Right hindlimb (tissue), 1 donor: ENCODE data around the gene RAPGEF2.
"Not testable (repeated sequence)": the region's sequence is repeated elsewhere in the genome, so short reads cannot be mapped to it uniquely, and the experiment has no call there.

Source experiments
- DNase-seq: peaks from one replicate; pipeline ENCODE4 v3.0.0-alpha.2; 2018

Gene RAPGEF2

DNA sequence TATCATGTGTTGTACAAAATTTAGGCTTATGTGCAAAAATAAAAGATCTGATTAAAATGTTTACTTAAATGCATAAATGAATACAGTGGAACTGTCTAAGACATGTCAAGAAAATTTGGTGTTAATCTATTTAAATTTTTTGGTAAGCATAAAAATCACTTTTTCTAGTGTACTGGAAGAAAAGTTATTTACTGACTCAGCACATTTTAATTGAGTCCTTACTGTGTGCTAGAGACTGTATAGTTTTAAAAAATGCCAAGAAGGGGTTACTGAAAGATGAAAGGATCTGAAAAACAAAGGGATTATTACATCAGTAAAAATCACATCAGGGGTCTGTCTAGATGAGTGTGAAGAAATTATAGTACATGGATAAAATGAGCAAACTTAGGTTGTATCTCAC is 60.6 kb downstream of the RAPGEF2 start:
- DNase-seq: no peak

DNA sequence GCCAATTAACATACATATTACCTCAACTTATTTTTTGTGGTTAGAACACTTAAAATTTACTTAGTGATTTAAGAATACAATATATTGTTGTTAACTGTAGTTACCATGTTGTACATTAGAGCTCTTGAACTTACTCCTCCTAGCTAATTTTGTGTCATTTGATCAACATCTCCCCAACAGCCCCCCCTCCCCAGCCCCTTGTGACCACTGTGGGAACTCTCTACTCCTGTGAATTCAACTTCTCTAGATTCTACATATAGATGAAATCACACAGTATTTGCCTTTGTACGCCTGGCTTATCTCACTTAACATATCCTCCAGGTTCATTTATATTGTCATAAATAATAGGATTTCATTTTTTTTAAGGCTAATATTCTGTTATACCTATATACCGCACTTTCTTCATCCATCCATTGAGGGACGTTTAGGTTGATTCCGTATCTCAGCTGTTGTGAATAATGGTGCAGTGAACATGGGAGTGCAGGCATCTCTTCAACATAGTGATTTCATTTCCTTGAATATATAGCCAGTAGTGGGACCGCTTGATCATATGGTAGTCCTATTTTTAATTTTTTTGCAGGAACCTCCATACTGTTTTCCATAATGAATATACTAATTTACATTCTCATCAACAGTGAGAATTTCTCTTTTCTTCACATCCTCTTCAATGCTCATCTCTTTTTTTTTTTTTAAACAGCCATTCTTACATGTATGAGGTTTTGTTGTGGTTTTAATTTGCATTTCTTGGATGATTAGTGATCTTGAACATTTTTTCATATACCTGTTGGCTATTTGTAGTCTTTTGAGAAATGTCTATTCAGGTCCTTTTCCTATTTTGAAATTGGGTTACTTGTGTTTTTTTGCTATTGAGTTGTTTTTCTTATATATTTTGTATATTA is 66.8 kb downstream of the RAPGEF2 start:
- no peak for DNase-seq

DNA sequence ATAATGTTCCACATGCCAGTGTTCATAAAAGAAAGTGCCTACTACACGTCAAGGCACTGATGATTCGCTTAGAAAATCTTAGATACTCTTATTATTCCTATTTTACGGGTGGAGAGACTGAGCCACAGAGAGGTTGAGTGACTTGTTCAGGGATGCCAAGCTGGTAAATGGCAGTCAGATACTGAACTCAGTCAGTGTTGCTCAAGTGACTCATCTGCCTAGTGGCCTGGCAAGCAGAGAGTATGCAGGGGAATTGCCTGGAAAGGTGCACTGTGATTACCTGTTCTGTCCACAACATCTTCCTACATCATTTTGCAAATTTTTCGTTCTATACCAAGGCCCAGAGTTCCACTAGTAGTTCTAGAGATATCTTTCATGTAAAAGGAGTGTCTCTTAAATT is 68.4 kb downstream of the RAPGEF2 start:
- no peak for DNase-seq

DNA sequence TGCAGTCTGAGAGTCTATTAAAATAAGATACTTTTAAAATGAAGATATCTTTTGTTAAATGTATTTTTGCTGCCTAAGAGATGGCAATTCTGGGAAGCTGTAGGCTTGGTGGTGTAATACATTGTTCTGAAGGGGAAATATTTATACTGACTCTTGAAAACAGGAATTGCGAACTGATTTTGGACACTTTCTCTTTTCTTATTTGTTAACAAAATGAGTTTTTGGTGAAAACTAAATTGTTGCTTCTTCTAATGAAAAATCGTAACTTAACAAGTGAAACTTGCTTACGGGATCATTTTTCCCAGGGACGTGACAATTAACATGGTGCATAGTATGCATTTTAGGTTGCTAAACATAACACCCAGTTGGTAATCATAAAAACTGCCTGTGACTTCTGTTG is 71.0 kb downstream of the RAPGEF2 start:
- DNase-seq: no peak

DNA sequence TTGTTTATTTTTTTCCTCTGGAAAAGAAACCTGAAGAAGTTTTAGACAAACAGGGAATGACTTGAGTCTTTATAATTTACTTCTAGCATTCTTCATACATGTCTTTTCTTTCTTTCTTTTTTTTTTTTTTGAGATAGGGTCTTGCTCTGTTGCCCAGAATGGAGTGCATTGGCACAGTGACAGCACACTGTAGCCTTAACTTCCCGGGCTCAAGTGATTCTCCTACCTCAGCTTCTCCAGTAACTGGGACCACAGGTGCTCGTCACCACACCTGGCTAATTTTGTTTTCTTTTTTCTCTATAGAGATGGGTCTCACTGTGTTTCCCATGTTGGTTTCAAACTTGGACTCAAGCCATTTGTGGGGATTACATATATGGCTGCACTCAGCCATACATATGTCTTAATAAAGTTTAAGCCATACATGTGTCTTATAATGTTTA is 71.8 kb downstream of the RAPGEF2 start:
- DNase-seq: no peak

DNA sequence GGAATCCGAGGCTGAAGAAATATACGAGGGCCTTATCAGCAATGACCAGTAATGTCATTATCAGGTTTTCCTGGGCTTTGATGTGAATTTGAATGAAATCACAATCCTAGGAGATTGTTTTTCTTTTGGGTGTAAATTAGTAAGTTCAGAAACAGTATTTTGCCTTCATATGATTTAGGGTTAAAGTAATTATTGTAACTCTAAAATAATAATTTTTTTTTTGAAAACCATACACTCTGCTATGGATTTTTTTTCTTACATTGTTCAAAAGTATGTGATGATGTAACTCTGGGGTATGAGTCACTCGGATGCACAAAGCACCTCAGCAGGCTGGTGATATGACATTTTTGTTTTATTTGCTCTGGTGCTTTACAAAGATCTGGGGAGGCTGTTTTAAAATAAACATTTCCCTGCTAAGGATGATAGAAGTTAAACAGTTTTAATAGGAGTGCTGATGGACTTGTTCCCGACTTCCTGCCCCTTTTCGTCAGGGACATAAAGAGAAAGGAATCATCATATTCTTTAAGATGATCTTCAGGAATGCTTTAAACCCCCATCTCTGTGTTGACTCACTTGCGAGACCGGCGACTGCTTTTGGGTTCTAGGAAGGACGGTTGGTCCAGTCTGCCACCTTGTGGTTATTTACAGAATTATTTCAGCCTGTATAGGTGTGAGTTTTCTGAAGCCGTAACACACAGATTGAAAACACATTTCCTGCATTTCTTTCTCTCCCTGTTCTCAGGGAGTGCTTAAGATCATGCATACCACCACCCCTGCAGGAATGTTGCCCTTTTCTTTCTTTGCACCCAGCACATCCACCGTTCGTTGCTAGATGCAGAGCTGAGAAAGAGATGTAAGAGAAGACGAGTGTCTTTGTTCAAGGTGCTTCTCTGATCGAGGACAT is 72.5 kb downstream of the RAPGEF2 start:
- DNase-seq: peak; percentile 71

DNA sequence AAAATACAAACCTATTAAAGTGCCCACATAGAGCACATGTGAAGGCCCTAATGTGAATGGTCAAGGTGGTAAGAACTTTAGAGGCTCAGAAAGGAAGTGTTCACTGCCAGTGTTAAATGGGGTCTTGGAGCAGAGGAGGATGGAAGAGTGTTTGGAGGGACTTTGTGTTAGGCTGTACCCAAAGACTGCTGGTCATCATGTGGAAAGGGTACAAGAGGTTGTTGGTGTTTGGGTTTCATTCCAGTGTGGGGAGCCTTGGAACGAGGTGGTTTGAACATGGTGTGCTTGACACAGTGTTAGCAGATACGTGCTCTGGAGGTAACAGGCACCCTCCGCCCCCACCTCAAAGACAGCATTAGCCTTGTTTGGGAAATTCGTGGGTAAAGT is 73.1 kb downstream of the RAPGEF2 start:
- DNase-seq: no peak

DNA sequence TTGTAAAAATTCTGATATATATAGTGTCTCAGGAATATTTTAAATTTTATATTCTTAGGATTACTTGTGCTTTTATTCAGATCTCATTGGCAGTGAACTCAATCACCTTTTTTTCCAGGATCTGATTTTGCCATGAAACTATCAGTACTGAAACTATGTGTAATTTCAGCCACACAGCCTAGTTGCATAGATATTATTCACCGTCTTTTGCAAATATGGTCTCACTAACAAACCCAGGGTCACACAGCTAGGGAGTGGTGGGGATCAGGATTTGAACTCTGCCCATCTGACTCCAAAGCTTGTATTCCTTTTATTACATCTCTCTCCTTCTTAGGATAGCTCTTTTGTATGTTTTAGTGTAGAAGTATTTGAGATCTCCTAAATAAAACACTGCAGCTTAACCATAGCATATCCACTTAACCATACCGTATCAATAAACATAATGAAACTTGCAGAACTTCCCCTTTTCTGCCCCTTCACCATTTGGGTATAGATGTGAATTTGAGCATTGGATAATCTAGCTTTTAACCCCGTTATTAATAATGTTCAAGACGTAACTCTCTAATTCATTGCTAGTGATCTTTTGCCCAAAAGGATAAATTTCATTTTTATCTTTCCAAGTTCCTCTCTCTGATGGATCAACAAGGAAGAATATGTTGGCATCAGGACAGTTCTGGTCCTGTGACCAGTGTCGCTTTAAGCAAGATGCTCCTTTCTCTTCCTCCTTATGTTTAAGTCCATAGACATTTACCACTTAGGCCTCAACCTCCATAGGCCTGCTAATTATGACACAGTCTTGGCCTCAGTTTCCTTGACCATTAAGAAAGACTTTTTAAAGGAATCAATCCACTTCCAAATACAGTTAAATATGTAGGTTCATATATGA is 74.6 kb downstream of the RAPGEF2 start:
- no peak for DNase-seq

DNA sequence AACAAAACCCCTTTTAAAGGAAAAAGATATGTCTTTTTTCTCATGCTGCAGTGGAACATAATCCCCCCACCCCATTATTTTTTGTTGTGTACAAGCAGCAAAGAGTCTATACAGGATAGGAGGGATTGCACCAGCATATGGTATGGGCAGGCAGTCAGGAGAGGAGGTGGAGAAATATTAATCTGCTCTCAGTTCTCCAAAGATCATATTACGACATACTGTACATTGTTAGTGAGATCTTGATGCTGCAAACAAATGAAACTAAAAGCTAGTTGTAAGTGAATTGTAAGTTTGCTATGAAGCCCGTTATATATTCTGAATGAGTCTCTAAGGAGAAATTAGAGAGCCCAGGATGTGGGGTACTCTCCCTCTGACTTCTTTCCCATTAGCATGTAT is 75.3 kb downstream of the RAPGEF2 start:
- DNase-seq: no peak

DNA sequence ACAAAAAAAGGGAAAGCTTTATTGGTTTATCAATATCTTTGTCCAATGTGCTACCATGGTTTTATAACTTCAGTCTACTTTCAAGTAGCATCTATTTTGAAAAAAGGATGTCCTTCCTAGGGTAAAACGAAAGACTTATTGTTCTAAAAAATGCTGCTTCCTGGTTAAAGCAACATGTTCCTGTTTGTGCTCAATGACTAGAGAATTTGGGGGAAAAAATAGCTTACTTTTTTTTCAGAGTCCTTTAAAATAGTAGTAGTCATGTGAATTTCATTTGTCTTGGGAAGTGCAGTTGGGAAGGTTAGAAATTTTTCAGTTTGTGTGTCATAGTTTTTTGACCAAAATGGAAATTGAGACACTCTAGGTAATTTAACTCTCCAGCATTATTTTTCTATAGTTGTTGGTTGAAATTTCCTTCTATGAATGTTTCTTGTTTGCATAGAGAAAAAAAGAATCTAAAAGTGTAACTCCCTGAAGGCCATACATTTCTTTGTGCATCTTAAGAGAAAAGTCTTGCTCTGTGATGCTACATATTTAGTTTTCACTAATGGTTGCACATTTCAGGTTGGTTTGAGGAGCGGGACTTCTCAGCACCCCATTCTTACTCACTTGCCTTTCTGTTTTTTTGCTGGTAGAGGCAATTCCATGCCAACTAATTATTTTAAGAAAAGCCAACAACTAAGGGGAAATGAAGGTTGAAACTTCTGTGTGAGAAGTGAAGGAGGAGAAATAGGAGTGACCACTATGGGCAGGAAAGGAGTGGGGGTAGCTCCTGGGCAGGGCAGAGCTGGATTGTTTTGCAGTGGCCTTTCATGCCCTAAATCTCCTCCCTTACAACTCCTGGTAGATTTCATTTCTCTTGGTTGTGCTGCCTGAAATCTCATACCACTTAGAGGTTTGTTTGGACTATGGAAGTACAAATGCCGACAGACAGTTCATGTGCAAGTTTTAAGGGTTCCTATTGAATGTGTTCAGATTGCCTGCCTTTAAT is 76.4 kb downstream of the RAPGEF2 start:
- no peak for DNase-seq

DNA sequence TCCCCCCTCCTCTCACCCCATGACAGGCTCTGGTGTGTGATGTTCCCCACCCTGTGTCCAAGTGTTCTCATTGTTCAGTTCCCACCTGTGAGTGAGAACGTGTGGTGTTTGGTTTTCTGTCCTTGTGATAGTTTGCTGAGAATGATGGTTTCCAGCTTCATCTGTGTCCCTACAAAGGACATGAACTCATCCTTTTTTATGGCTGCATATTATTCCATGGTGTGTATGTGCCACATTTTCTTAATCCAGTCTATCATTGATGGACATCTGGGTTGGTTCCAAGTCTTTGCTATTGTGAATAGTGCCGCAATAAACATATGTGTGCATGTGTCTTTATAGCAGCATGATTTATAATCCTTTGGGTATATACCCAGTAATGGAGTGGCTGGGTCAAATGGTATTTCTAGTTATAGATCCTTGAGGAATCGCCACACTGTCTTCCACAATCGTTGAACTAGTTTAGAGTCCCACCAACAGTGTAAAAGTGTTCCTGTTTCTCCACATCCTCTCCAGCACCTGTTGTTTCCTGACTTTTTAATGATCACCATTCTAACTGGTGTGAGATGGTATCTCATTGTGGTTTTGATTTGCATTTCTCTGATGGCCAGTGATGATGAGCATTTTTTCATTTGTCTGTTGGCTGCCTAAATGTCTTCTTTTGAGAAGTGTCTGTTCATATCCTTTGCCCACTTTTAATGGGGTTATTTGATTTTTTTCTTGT is 81.2 kb downstream of the RAPGEF2 start:
- not testable (repeated sequence) for DNase-seq

DNA sequence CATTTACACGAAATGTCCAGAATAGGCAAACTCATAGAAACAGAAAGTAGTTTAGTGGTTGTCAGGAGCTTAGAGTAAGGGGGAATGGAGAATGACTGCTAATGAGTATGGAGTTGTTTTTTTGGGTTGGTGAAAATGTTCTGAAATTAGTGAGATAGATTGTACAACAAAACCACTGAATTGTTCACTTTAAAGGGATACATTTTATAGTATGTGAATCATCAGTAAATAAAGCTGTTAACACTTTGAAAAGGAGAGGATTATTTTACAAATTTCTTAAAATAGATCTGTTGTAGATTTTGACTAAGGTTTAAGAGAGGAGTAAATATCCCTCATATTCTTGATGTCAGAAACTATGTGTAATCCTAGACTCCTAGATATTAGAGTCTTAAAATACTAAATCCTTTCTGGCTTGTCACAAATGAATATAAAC is 82.7 kb downstream of the RAPGEF2 start:
- no peak for DNase-seq

DNA sequence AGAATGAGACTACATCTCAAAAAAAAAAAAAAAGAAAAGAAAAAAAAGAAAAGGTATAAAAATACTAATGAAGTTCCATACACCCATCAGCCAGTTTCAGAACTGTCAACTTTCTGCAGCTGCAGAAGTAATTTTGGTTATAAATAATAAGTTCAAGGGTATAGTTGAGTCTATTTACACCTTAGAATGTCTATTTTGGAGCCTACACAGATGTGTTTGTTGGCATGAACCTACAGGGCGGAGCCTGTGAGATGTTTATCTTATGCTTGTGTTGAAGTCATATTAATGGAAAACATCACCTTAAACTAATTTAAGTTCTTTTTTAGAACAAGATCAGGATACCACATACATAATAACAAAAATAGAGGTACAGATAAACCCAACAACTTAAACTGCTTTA is 85.8 kb downstream of the RAPGEF2 start:
- no peak for DNase-seq

DNA sequence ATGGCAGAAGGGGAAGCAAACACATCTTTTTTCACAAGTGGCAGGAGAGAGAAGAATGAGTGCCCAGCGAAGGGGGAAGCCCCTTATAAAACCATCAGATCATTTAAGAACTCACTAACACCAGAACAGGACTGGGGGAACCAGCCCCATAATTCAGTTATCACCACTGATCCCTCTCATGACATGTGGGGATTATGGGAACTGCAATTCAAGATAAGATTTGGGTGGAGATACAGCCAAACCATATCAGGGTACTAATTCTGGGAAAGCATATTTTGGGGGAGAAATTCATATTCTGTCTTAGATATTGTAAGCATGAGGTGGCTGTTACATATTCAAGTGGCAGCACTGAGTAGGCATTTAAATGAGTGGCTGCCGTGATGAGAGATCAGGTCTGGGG is 87.8 kb downstream of the RAPGEF2 start:
- DNase-seq: no peak

DNA sequence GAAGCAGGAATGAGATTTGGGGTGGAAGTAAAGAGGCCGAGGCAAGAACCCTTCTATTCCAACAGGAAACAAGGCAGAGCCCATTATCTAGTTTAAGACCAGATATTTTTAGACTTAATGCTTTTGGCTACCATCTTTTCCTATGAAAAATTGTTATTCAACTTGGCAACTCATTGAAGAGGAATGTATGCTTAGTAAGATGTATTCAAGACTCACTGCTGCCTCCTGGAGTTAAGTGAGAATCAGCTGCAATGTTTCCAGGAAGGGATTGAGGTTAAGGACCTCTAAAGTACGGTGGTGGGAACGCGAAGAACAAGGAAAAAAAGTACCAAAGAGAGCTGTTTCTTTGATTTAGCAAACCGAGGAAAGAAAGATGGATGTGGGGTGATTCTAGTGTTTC is 89.1 kb downstream of the RAPGEF2 start:
- DNase-seq: no peak

DNA sequence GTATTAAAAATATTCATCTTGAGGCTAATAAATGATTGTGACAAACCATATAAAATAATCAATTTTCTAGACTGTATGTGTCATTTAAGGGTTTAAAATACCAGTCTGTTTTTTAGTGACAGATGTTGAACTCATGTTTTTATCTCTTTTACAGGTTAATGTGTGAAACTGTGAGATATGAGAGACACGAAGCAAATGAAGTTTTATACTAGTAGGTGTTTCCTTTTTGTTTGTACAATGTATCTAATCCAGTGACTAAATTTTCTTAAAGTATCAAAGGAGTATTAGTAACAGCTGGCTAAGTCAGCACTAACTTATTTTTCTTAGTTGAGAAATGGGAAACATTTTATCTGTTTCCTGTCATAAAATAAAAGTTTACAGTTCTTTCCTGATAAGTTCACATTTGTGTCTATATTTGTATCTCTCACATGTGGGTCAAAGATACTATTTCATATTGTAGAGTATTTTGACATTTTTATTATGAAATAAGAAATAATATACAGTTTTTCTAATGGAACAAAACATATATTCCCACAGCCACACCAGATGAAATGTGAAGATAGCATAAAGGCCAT is 90.3 kb downstream of the RAPGEF2 start:
- DNase-seq: no peak

DNA sequence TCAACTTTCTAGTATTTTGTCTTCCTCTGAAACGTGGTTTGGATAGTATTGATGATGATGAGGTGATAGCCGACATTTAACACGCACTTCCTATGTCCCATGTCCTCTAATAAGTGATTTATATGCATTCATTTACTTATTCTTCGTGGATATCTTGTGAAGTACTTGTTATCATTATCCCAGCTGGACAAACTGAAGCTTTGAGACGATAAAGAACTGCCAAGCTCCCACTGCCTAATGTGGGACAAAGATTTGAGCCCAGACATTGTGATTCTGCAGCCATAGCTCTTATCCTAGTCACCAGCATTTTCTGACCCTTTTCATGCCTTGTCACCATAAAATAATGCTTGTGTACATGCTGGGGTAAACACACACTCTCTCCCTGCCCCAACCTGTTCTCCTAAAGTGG is 92.5 kb downstream of the RAPGEF2 start:
- no peak for DNase-seq

DNA sequence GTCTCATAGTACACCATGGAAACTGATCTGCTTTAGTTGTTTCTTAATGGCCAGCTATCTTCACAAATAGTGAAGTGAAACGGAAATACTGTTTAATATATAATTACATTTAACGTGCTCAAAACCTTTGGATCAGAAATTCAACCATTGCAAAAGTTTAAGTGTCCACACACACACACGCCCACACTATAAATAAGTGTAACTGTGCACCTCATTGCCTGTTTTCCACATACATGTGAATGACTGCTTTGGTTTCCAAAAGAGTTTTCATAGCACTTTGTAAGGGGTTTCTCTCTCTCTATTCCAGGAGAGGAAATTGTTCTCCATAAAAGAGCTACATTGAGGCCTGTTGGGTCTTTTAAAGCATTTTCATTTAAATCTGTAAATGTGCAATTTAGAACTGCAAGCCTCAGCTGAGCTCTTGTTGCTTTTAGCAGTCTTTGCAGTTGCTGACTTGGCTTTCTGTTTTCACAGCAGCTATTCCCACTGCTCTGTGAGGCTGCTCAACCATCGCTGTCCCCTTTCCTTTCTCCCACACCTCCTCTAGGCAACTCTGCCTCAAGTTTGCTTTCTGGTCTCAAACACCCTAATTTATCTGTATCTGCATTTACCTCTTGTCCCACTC is 94.5 kb downstream of the RAPGEF2 start:
- DNase-seq: no peak

DNA sequence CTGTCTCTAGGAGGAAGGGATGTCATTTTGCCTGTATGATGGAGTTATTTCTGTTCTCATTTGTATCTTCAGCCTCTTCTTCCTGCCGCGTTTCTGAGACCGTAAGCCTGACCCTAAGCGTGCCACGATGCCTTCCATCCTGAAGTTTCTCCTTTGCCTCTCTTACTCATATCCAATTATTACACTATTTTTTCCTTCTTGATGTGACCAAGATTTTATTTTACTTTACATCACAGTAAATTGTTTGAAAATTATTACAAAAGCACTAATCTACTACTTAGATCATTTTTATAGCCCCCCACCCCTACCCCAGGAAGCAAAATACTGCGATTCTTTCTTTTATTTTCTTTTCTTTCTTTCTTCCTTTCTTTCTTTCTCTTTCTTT is 95.0 kb downstream of the RAPGEF2 start:
- no peak for DNase-seq

DNA sequence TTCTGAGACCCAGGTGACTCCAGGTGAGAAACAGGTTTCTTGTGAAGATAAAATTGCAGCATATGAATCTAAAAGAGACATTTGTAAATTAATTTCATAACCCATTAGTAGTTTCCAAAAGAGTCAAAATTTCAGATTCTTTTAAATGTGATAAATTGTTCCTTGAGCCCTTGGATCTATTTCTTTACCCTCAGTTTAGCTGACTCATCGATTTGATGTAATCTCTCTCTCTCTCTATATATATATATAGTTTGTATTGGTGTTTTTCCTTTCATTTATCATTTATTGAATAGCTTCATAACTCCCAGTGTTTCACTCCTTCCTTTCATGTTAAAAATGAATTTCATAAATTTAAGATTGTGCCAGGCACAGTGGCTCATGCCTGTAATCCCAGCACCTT is 96.9 kb downstream of the RAPGEF2 start:
- DNase-seq: no peak
